Keratinocyte (primary cell): ENCODE data around the gene VEZF1. TPM values are rescaled to one million over a fixed set of nuclear protein-coding genes. Genes with fewer than 3 reads are reported as not detected.

Source experiments
- DNase-seq: peaks from one replicate; pipeline ENCODE4 v3.0.0-alpha.2; 2011; ENCODE audit warnings: low read depth, missing footprints, low spot score
- FAIRE-seq: peaks from 2 replicates; lab custom pipeline; 2011; peaks lifted over from hg19 to GRCh38; lab: Jason Lieb, UNC
- H2AFZ ChIP-seq: 2 replicates; pipeline ENCODE4 v1.6.0; 2012; ENCODE audit warnings: low read length, control low read depth, inconsistent platforms; ENCODE audit not compliant: control insufficient read depth
- H3K27ac ChIP-seq: 2 replicates; pipeline ENCODE4 v1.5.1; 2011; ENCODE audit warnings: low read length; ENCODE audit not compliant: control insufficient read depth, insufficient read depth
- H3K27me3 ChIP-seq: 3 replicates; pipeline ENCODE4 v1.6.0; 2011; ENCODE audit warnings: low read length; ENCODE audit not compliant: control insufficient read depth, insufficient read depth; ENCODE audit errors: extremely low read depth
- H3K36me3 ChIP-seq, 2 experiments: 2 replicates in 1 of 2; 3 replicates in 1 of 2; pipeline ENCODE4 v1.5.1; 2011; ENCODE audit warnings: low read length in 2 of 2, mild to moderate bottlenecking in 1 of 2; ENCODE audit not compliant: control insufficient read depth in 2 of 2, insufficient read depth in 2 of 2; ENCODE audit errors: extremely low read depth in 1 of 2
- H3K4me1 ChIP-seq: 3 replicates; pipeline ENCODE4 v1.5.1; 2011; ENCODE audit warnings: low read length; ENCODE audit not compliant: control insufficient read depth, insufficient read depth; ENCODE audit errors: extremely low read depth
- H3K4me2 ChIP-seq: 3 replicates; pipeline ENCODE4 v1.6.0; 2011; ENCODE audit warnings: low read depth, low read length; ENCODE audit not compliant: control insufficient read depth, insufficient read depth; ENCODE audit errors: extremely low read depth
- H3K4me3 ChIP-seq, 3 experiments: fragments of 200-600 bp in 1 of 3; sonication (generic) in 1 of 3; 2 replicates in 2 of 3; 3 replicates in 1 of 3; pipeline ENCODE4 v1.5.1; 2011 to 2016; ENCODE audit warnings: low read length in 3 of 3, mild to moderate bottlenecking in 3 of 3, control low read depth in 2 of 3, inconsistent platforms in 1 of 3, low read depth in 1 of 3, mixed read lengths in 1 of 3, mixed run types in 1 of 3, moderate library complexity in 1 of 3; ENCODE audit not compliant: control insufficient read depth in 2 of 3, insufficient read depth in 2 of 3; ENCODE audit errors: extremely low read depth in 1 of 3
- H3K79me2 ChIP-seq: 2 replicates; pipeline ENCODE4 v1.6.0; 2012; ENCODE audit warnings: low read length; ENCODE audit not compliant: control insufficient read depth, insufficient read depth
- H3K9ac ChIP-seq: 3 replicates; pipeline ENCODE4 v1.6.0; 2011; ENCODE audit warnings: low read length; ENCODE audit not compliant: control insufficient read depth, insufficient read depth; ENCODE audit errors: extremely low read depth
- H3K9me1 ChIP-seq: 3 replicates; pipeline ENCODE4 v1.6.0; 2011; ENCODE audit warnings: low read length; ENCODE audit not compliant: control insufficient read depth, insufficient read depth; ENCODE audit errors: extremely low read depth
- H3K9me3 ChIP-seq: 2 replicates; pipeline ENCODE4 v1.5.1; 2012; ENCODE audit warnings: low read depth, low read length; ENCODE audit not compliant: control insufficient read depth
- H4K20me1 ChIP-seq: 3 replicates; pipeline ENCODE4 v1.6.0; 2011; ENCODE audit warnings: low read length; ENCODE audit not compliant: control insufficient read depth, insufficient read depth; ENCODE audit errors: extremely low read depth
- CTCF ChIP-seq, 3 experiments: IDR thresholded peaks in 1 of 3; conservative IDR thresholded peaks in 1 of 3; optimal IDR thresholded peaks in 1 of 3; 2 replicates in 2 of 3; 3 replicates in 1 of 3; pipeline versions ENCODE3 to v1.5.1; 2011; ENCODE audit warnings: low read length in 3 of 3, mild to moderate bottlenecking in 3 of 3, moderate library complexity in 2 of 3, control low read depth in 1 of 3, inconsistent platforms in 1 of 3; ENCODE audit not compliant: insufficient read depth in 2 of 3; ENCODE audit errors: extremely low read depth in 1 of 3
- EZH2 ChIP-seq: IDR thresholded peaks from one replicate; pipeline ENCODE4 v1.6.1; 2012; ENCODE audit warnings: inconsistent platforms, mild to moderate bottlenecking, low read length, moderate library complexity
- dilution Hi-C: fragments of 300-500 bp; cut with MboI; formaldehyde crosslinking; loops from one replicate; pipeline ENCODE4 v1.7.0; 2020; ENCODE audit warnings: low sequenced_read_pairs; ENCODE audit not compliant: extremely low pct_ligation_motif_present
- polyA plus RNA-seq, 5 experiments: library from polyadenylated mRNA; depleted of rRNA in 3 of 5; stranded (reverse) in 3 of 5; stranded (forward) in 1 of 5; unstranded in 1 of 5; fragments of >200 nt; gene quantifications; 1 replicate in 1 of 5; 2 replicates in 3 of 5; 3 replicates in 1 of 5; pipeline versions ENCODE4 v1.2.1 to v1.2.3, GENCODE V29; 2011 to 2012; ENCODE audit warnings: missing spikeins in 2 of 5, low read depth in 1 of 5, low replicate concordance in 1 of 5

Gene VEZF1
- polyA plus RNA-seq, 1 donor (not counting 4 experiments of a cell fraction or from before 2014, with no cell fraction given), result 22.8 TPM

GRCh38 chr17:57943645-57944044 is 44.4 kb downstream of the VEZF1 start:
- Histone ChIP-seq H2AFZ (no peak overlapping the region), H4K20me1 (no peaks in the 10 kb centered on the region), H3K9me3 (no peaks in the 10 kb centered on the region), H3K9me1 (peaks cover 4% of the 10 kb centered on the region), H3K4me3 (no peak overlapping the region), H3K4me1 (peaks cover 40% of the 10 kb centered on the region), H3K27me3 (no peaks in the 10 kb centered on the region), H3K9ac (no peak overlapping the region), H3K79me2 (peaks cover 25% of the 10 kb centered on the region), H3K36me3 (peaks cover 0 to 3% of the 10 kb centered on the region in 2 experiments), H3K4me2 (no peak overlapping the region), H3K27ac (no peak overlapping the region)
- DNase-seq (no peak), FAIRE-seq (no peak)
- dilution Hi-C loops, result no loop called here
- no peak for TF ChIP-seq EZH2
- no peak for TF ChIP-seq CTCF (optimal IDR thresholded peaks at IDR 0.05 in 1 of 3, IDR thresholded peaks at IDR 0.05 in 1 of 3, conservative IDR thresholded peaks at IDR 0.05 in 1 of 3; ENCODE audit: extremely low read depth in 1 of 3, insufficient read depth in 2 of 3, low read length in 3 of 3)

- dilution Hi-C loops, result no loop called here
- Histone ChIP-seq H3K4me2 (no peak overlapping the region), H3K27me3 (no peaks in the 10 kb centered on the region), H3K36me3 (peaks cover 0 to 3% of the 10 kb centered on the region in 2 experiments), H3K4me1 (peaks cover 34% of the 10 kb centered on the region), H3K79me2 (peaks cover 27% of the 10 kb centered on the region), H4K20me1 (no peaks in the 10 kb centered on the region), H3K9me3 (no peaks in the 10 kb centered on the region), H3K4me3 (no peak overlapping the region), H3K9ac (no peak overlapping the region), H3K27ac (no peak overlapping the region), H3K9me1 (peaks cover 4% of the 10 kb centered on the region), H2AFZ (no peak overlapping the region)
- no peak for DNase-seq
- peak; percentile 23 for FAIRE-seq
- TF ChIP-seq CTCF (optimal IDR thresholded peaks at IDR 0.05 in 1 of 3, IDR thresholded peaks at IDR 0.05 in 1 of 3, conservative IDR thresholded peaks at IDR 0.05 in 1 of 3; ENCODE audit: extremely low read depth in 1 of 3, insufficient read depth in 2 of 3, low read length in 3 of 3), result no peak
- no peak for TF ChIP-seq EZH2
Measured at GRCh38 chr17:57943140-57943539, 44.9 kb downstream of the VEZF1 start.
